GM19239 (cell line): ENCODE data around the gene ITPKC.
A peak's percentile ranks its signal among the peaks of the same experiment; 100 is the strongest.
"Not testable (repeated sequence)": the region's sequence is repeated elsewhere in the genome, so short reads cannot be mapped to it uniquely, and the experiment has no call there.

Experiments used
- DNase-seq: peaks from one replicate; pipeline ENCODE4 v3.0.0; 2011; ENCODE audit warnings: low spot score; ENCODE audit not compliant: insufficient read length
- FAIRE-seq: peaks from 2 replicates; lab custom pipeline; 2011; peaks lifted over from hg19 to GRCh38; lab: Jason Lieb, UNC

ITPKC gene

GRCh38 chr19:40756502-40757110 is 39.7 kb downstream of the ITPKC start:
- no peak for DNase-seq
- FAIRE-seq: no peak

- DNase-seq (no peak), FAIRE-seq (no peak)
Measured at GRCh38 chr19:40758491-40758890, 41.6 kb downstream of the ITPKC start.

GRCh38 chr19:40759352-40759751 is 42.4 kb downstream of the ITPKC start:
- no peak for FAIRE-seq
- DNase-seq: no peak

- FAIRE-seq: no peak
Measured at GRCh38 chr19:40762754-40763470, 46.0 kb downstream of the ITPKC start.

GRCh38 chr19:40763526-40763925 is 46.6 kb downstream of the ITPKC start:
- DNase-seq: no peak
- FAIRE-seq: no peak

More at GRCh38 chr19:40762754-40763470, 46.0 kb downstream of the ITPKC start:
- DNase-seq: no peak

GRCh38 chr19:40763963-40764362 is 47.1 kb downstream of the ITPKC start:
- no peak for DNase-seq
- no peak for FAIRE-seq

- not testable (repeated sequence) for DNase-seq, FAIRE-seq
Measured at GRCh38 chr19:40766385-40766784, 49.5 kb downstream of the ITPKC start.

- FAIRE-seq (no peak), DNase-seq (no peak)
Measured at GRCh38 chr19:40768869-40769268, 52.0 kb downstream of the ITPKC start.

- not testable (repeated sequence) for FAIRE-seq, DNase-seq
Measured at GRCh38 chr19:40771101-40771862, 54.4 kb downstream of the ITPKC start.

GRCh38 chr19:40774916-40775631 is 58.2 kb downstream of the ITPKC start, which contains the start of gene MIA:
MIA (plus strand) TSS chr19:40775521; CDS start chr19:40775543, 22 bp downstream.
- DNase-seq (no peak), FAIRE-seq (no peak)

GRCh38 chr19:40775632-40776022 is 58.7 kb downstream of the ITPKC start:
- no peak for DNase-seq
- no peak for FAIRE-seq

- no peak for FAIRE-seq
- DNase-seq: no peak
Measured at GRCh38 chr19:40776364-40776763, 59.5 kb downstream of the ITPKC start.

GRCh38 chr19:40776932-40777644 is 60.2 kb downstream of the ITPKC start:
- DNase-seq (peak; percentile 67), FAIRE-seq (peak; percentile 99)

- DNase-seq (no peak), FAIRE-seq (no peak)
Measured at GRCh38 chr19:40777645-40777936, 60.7 kb downstream of the ITPKC start.

GRCh38 chr19:40777937-40778705 is 61.2 kb downstream of the ITPKC start, which contains the start of gene RAB4B:
RAB4B (plus strand) TSS chr19:40778247; CDS start chr19:40778376, 129 bp downstream.
- DNase-seq (peak; percentile 85), FAIRE-seq (peak; percentile 83)

GRCh38 chr19:40778706-40779284 is 61.9 kb downstream of the ITPKC start:
- DNase-seq: no peak
- FAIRE-seq: no peak

- FAIRE-seq (peak; percentile 47), DNase-seq (peak; percentile 27)
Measured at GRCh38 chr19:40780582-40780981, 63.7 kb downstream of the ITPKC start.

- FAIRE-seq: no peak
- DNase-seq: no peak
Measured at GRCh38 chr19:40781140-40781539, 64.2 kb downstream of the ITPKC start.

- FAIRE-seq: no peak
- no peak for DNase-seq
Measured at GRCh38 chr19:40783711-40784110, 66.8 kb downstream of the ITPKC start.
